ENCODE measurements around the gene UBE2O.

Gene UBE2O

GRCh38 chr17:76444518-76445311, 8.2 kb downstream of the UBE2O start:
- Histone ChIP-seq H3K9ac (ENCODE audit: low read depth, low read length) (no peak overlapping the region; the same call in 1 of the 2 replicates), H3K9me3 (ENCODE audit: control insufficient read depth, insufficient read depth, low read length) (no peaks in the 10 kb centered on the region), H3K4me1 (ENCODE audit: insufficient read depth, low read length) (peaks cover 81% of the 10 kb centered on the region), H3K36me3 (ENCODE audit: insufficient read depth, low read length) (no peaks in the 10 kb centered on the region)

GRCh38 chr17:76442341-76443338, 10.3 kb downstream of the UBE2O start:
- Histone ChIP-seq H3K9ac (ENCODE audit: low read depth, low read length) (no peak overlapping the region), H3K36me3 (ENCODE audit: insufficient read depth, low read length) (no peaks in the 10 kb centered on the region), H3K4me1 (ENCODE audit: insufficient read depth, low read length) (peaks cover 79% of the 10 kb centered on the region), H3K9me3 (ENCODE audit: control insufficient read depth, insufficient read depth, low read length) (no peaks in the 10 kb centered on the region)

- Histone ChIP-seq H3K9ac (ENCODE audit: low read depth, low read length) (no peak overlapping the region), H3K9me3 (ENCODE audit: control insufficient read depth, insufficient read depth, low read length) (no peaks in the 10 kb centered on the region), H3K4me1 (ENCODE audit: insufficient read depth, low read length) (peaks cover 70% of the 10 kb centered on the region), H3K36me3 (ENCODE audit: insufficient read depth, low read length) (no peaks in the 10 kb centered on the region)
Observed at GRCh38 chr17:76441686-76442340, 11.1 kb downstream of the UBE2O start.

GRCh38 chr17:76440751-76441362, 12.1 kb downstream of the UBE2O start:
- H3K36me3 ChIP-seq (ENCODE audit: insufficient read depth, low read length): no peaks in the 10 kb centered on the region
- no peaks in the 10 kb centered on the region for H3K9me3 ChIP-seq (ENCODE audit: control insufficient read depth, insufficient read depth, low read length)
- peaks cover 61% of the 10 kb centered on the region for H3K4me1 ChIP-seq (ENCODE audit: insufficient read depth, low read length)
- H3K9ac ChIP-seq (ENCODE audit: low read depth, low read length): no peak overlapping the region

- Histone ChIP-seq H3K4me1 (ENCODE audit: insufficient read depth, low read length) (peaks cover 48% of the 10 kb centered on the region), H3K9me3 (ENCODE audit: control insufficient read depth, insufficient read depth, low read length) (no peaks in the 10 kb centered on the region), H3K9ac (ENCODE audit: low read depth, low read length) (no peak overlapping the region), H3K36me3 (ENCODE audit: insufficient read depth, low read length) (no peaks in the 10 kb centered on the region)
Observed at GRCh38 chr17:76439314-76439928, 13.5 kb downstream of the UBE2O start.

GRCh38 chr17:76438906-76439305, 14.0 kb downstream of the UBE2O start:
- peaks cover 44% of the 10 kb centered on the region for H3K4me1 ChIP-seq (ENCODE audit: insufficient read depth, low read length)

GRCh38 chr17:76437467-76438402, 15.2 kb downstream of the UBE2O start:
- Histone ChIP-seq H3K9me3 (ENCODE audit: control insufficient read depth, insufficient read depth, low read length) (no peaks in the 10 kb centered on the region), H3K36me3 (ENCODE audit: insufficient read depth, low read length) (no peaks in the 10 kb centered on the region), H3K4me1 (ENCODE audit: insufficient read depth, low read length) (peaks cover 41% of the 10 kb centered on the region), H3K9ac (ENCODE audit: low read depth, low read length) (no peak overlapping the region)

More at GRCh38 chr17:76438906-76439305, 14.0 kb downstream of the UBE2O start:
- H3K36me3 ChIP-seq (ENCODE audit: insufficient read depth, low read length): no peaks in the 10 kb centered on the region
- no peak overlapping the region for H3K9ac ChIP-seq (ENCODE audit: low read depth, low read length)
- H3K9me3 ChIP-seq (ENCODE audit: control insufficient read depth, insufficient read depth, low read length): no peaks in the 10 kb centered on the region

- Histone ChIP-seq H3K4me1 (ENCODE audit: insufficient read depth, low read length) (peaks cover 36% of the 10 kb centered on the region), H3K9me3 (ENCODE audit: control insufficient read depth, insufficient read depth, low read length) (no peaks in the 10 kb centered on the region), H3K36me3 (ENCODE audit: insufficient read depth, low read length) (no peaks in the 10 kb centered on the region), H3K9ac (ENCODE audit: low read depth, low read length) (no peak overlapping the region)
Observed at GRCh38 chr17:76435751-76436150, 17.2 kb downstream of the UBE2O start.

GRCh38 chr17:76434870-76435269, 18.1 kb downstream of the UBE2O start:
- H3K36me3 ChIP-seq (ENCODE audit: insufficient read depth, low read length): no peaks in the 10 kb centered on the region

GRCh38 chr17:76433693-76434092, 19.3 kb downstream of the UBE2O start:
- Histone ChIP-seq H3K9ac (ENCODE audit: low read depth, low read length) (no peak overlapping the region), H3K4me1 (ENCODE audit: insufficient read depth, low read length) (peaks cover 23% of the 10 kb centered on the region), H3K36me3 (ENCODE audit: insufficient read depth, low read length) (no peaks in the 10 kb centered on the region), H3K9me3 (ENCODE audit: control insufficient read depth, insufficient read depth, low read length) (no peaks in the 10 kb centered on the region)

More at GRCh38 chr17:76434870-76435269, 18.1 kb downstream of the UBE2O start:
- Histone ChIP-seq H3K9ac (ENCODE audit: low read depth, low read length) (no peak overlapping the region), H3K9me3 (ENCODE audit: control insufficient read depth, insufficient read depth, low read length) (no peaks in the 10 kb centered on the region), H3K4me1 (ENCODE audit: insufficient read depth, low read length) (peaks cover 33% of the 10 kb centered on the region)

- no peaks in the 10 kb centered on the region for H3K9me3 ChIP-seq (ENCODE audit: control insufficient read depth, insufficient read depth, low read length)
- H3K36me3 ChIP-seq (ENCODE audit: insufficient read depth, low read length): peaks cover 2% of the 10 kb centered on the region; the same call in 1 of the 2 replicates
- peaks cover 18% of the 10 kb centered on the region for H3K4me1 ChIP-seq (ENCODE audit: insufficient read depth, low read length)
Observed at GRCh38 chr17:76432712-76433336, 20.1 kb downstream of the UBE2O start.

GRCh38 chr17:76432004-76432403, 20.9 kb downstream of the UBE2O start:
- no peak overlapping the region for H3K9ac ChIP-seq (ENCODE audit: low read depth, low read length)
- H3K4me1 ChIP-seq (ENCODE audit: insufficient read depth, low read length): peaks cover 18% of the 10 kb centered on the region
- H3K36me3 ChIP-seq (ENCODE audit: insufficient read depth, low read length): peaks cover 3% of the 10 kb centered on the region; the same call in 1 of the 2 replicates
- H3K9me3 ChIP-seq (ENCODE audit: control insufficient read depth, insufficient read depth, low read length): no peaks in the 10 kb centered on the region

More at GRCh38 chr17:76432712-76433336, 20.1 kb downstream of the UBE2O start:
- H3K9ac ChIP-seq (ENCODE audit: low read depth, low read length): no peak overlapping the region
